ENCODE measurements around the gene TNNC2.

TNNC2 gene

GRCh38 chr20:45779011-45779915, 47.8 kb downstream of the TNNC2 start:
- peak; percentile 21 to 68 (median 33) for DNase-seq

GRCh38 chr20:45776931-45777330, 50.2 kb downstream of the TNNC2 start:
- DNase-seq: no peak

DNA sequence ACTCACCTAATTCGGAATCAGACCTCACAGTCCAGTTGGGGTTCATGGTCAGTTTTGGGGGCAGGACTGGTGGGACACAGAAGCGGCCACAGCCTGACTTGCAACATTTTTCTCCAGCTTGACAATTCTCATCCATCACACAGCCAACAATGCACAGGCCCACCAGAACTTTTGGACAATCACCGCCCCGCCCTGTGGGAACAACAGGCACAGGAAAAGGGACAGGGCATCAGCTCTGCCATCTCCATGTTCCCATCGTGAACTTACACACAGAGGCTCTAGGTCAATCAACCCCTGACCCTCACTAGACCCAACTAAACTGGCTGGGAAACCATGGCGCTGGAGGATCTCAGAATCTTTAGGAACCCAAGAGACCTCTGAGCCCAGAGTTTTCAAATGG, 51.7 kb downstream of the TNNC2 start:
- no peak for DNase-seq

DNA sequence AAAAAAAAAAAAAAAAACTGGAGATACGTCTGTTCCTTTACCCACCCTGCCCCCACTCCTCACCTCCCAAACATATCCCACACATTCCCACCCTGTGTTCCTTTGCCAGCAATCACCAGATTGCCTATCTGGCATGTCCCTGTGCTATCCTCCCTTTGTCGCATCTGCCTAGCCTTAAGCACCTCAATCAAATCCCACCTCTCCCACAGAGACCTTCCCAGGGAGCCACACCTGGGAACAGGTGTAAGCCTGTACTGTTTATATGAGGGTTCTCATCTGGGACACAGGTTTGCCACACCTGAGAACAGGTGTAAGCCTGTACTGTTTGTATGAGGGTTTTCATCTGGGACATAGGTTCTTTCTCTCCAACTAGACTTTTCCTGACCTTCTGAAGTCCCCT, 52.2 kb downstream of the TNNC2 start:
- no peak for DNase-seq

Measured in suppressor macrophage treated with lipopolysaccharide for 1 hour (primary cell).